GF-D8 (cell line): ENCODE results near the gene SMARCAL1.

Experiments
- DNase-seq: peaks from one replicate; lab custom pipeline; 2025; lab: John Stamatoyannopoulos, UW

Gene SMARCAL1

GRCh38 chr2:216392945-216393840 is 19.1 kb upstream of the SMARCAL1 start:
- no peak for DNase-seq

DNA sequence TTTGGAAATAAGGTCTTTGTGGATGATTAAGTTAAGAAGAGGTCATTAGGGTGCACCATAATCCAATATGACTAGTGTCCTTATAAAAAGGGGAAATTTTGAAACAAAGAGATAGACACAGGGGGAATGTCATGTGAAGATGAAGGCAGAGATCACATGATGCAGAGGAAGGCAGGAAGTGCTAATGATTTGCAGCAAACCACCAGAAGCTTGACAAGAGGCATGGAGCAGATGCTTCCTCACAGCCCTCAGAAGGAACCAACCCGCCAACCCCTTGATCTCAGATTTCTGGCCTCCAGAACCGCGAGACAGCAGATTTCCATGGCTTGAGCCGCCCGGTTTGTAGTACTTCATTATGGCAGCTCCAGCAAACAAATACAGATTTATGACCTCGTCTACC is 17.4 kb upstream of the SMARCAL1 start:
- no peak for DNase-seq

DNA sequence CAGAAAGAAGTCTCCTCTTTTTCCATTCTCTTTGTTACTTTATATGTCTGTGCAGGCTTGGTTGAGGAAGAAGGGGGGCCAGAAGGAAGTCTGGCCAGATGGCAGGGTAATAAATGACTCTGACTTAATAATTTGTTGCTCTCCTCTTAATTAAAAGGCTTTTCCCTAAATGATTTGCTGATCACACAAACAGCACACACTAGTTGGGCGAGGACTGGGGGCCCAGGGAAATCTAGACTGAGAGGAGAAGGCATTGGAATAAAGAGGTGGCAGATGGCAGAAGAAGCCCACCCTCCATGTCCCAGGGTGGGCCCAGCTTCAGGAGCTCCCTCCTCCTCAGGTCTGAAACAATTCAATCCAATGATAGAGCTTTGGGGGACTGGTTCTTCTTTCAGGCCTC is 12.7 kb upstream of the SMARCAL1 start:
- DNase-seq, result no peak

GRCh38 chr2:216402751-216403150 is 9.5 kb upstream of the SMARCAL1 start:
- no peak for DNase-seq

DNA sequence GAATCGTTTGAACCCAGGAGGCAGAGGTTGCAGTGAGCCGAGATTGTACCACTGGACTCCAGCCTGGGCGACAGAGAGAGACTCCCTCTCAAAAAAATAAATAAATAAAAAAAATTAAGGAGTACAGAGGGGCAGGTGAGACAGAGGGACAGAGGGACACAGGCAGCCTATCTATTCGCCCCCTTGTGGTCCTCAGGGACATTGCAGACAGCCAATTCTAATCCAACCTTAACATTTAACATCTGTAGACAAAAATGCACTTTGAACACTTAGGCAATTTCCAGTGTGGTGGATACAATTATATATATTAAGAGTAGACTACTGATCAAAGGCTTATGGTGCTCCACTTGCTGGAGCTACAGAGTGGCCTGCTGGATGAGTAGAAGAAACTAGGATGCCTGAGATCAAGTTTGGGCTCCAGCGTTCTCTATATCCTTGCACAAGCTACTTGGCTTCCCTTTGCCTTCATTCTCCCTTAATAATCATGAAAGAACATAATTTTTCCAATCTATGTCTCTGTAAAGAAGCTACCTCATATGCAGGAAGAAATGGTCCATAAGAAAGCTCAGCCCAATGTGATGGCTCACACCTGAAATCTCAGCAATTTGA is 8.2 kb upstream of the SMARCAL1 start:
- no peak for DNase-seq

- DNase-seq, result no peak
Observed at GRCh38 chr2:216405588-216405987, 6.7 kb upstream of the SMARCAL1 start.

- no peak for DNase-seq
Observed at GRCh38 chr2:216406826-216407225, 5.5 kb upstream of the SMARCAL1 start.

DNA sequence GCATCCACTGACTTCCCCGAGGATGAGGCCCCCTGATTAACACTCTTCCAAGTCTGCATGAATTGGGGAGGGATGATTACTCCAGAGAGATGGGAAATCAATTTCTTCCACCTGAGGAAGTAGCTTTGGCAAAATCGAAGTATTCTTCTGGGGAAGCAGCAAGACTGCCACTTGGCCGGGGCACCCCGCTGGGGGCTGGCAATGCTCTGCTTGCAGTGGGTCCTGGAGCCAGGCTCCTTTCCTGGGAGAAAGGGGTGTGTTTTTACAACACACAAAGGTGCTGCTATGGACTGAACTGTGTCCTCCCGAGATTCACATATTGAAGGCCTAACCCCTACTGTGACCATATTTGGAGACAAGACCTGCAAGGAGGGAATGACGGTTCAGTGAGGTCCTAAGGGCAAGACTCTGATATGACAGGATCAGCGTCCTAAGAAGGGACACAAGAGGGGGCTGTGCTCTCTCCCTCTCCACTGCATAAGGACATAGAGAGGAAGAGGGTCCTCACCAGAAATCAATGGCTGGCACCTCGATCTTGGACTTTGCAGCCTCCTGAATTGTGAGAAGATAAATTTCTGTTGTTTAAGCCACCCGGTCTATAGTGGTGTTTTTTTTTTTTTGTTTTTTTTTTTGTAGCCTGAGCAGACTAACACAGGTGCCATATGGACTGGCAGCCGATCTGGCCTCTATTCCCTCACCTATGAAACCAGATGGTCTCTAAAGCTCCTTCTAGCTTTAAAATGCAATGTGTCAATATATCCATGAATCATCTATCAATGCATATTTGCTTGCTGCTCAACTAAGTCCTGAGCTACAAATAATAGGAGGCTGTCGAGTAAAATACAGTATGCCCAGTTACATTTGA is 3.6 kb upstream of the SMARCAL1 start:
- DNase-seq, result no peak

GRCh38 chr2:216410550-216410949 is 1.7 kb upstream of the SMARCAL1 start:
- DNase-seq, result no peak

DNA sequence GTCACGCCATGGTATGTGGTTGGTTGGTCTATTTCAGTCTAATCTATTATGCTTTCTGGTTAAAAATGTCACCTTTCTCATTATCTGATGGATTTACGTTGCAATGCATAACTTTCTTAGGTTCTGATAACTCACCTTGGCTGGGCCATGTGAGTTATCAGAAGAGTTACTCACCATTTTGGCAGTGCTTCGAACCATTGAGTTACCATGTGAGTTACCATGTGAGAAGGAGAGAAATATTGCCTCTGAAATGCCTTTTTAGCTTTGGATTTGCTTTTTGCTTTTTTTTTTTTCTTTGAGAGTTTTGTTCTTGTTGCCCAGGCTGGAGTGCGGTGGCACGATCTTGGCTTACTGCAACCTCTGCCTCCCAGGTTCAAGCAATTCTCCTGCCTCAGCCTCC is 1.6 kb downstream of the SMARCAL1 start:
- DNase-seq, result no peak

- no peak for DNase-seq
Observed at GRCh38 chr2:216414772-216415319, 2.6 kb downstream of the SMARCAL1 start.

- DNase-seq, result no peak
Observed at GRCh38 chr2:216415541-216415940, 3.3 kb downstream of the SMARCAL1 start.

- no peak for DNase-seq
Observed at GRCh38 chr2:216416571-216417307, 4.5 kb downstream of the SMARCAL1 start.

- DNase-seq, result no peak
Observed at GRCh38 chr2:216418981-216419380, 6.7 kb downstream of the SMARCAL1 start.

- DNase-seq, result no peak
Observed at GRCh38 chr2:216420367-216421101, 8.2 kb downstream of the SMARCAL1 start.

- no peak for DNase-seq
Observed at GRCh38 chr2:216423071-216423470, 10.8 kb downstream of the SMARCAL1 start.

- DNase-seq, result no peak
Observed at GRCh38 chr2:216424274-216424673, 12.0 kb downstream of the SMARCAL1 start.

DNA sequence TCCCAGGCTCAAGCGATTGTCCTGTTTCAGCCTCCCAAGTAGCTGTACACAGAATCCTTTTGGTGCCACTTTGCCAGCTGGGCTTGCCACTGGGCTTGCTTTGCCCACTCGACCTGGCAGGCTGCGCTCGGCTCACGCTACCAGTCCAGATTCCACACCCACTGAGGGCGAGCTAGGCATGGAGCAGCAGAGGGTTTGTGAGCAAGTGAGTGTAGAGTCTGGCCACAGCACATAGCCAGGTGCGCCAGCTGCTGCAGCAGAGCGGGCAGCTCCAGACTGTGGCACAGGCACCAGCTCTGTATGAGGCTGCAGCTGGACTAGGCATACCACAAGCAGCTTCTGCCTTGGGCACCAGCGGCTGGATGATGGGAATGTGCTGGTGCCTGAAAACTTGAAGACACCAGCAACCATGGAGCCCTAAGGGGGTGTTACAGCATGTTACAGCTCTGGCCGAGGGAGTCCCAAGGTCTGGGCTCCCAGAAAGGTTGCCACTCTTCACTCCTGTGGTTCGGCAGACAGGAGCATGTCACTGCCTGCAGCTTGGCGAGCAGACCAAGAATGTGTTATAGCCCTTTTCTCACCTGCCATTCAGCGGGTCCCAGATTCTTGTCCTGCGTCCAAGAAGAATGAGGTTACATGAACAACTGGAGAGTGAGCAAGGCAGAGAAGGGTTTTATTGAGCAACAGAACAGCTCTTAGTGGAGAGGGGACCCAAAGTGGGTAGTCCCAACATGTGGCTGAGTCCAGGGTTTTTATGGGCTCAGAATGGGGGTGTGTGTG is 12.9 kb downstream of the SMARCAL1 start:
- DNase-seq, result no peak

DNA sequence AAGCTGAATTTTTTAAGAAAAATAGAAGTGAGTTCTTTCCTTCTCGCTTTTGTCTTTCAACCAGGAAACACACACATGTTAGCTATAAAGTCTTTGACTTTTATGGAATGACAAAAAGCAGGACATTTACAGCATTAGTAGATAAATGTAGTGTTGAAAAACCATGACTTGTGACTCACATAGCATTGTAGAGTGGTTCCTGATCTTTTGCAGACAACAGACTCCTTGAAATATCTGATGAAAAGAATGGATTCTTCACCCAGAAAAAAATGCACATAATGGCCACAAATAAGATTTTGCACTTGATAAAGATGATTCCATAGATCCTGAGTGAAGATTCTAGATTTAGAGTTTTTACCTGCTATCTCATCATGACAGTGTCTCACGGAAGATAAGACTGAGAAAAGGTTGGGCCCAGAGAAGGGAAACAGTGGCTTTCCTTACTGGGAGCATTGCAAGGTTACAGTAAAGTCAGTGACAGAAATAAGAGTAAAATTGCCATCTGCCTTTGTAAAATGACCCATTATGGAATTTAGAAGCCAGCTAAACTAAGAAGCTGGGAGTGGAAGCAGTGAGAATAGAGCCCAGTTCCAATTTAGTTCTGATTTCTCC is 14.0 kb downstream of the SMARCAL1 start:
- no peak for DNase-seq

DNA sequence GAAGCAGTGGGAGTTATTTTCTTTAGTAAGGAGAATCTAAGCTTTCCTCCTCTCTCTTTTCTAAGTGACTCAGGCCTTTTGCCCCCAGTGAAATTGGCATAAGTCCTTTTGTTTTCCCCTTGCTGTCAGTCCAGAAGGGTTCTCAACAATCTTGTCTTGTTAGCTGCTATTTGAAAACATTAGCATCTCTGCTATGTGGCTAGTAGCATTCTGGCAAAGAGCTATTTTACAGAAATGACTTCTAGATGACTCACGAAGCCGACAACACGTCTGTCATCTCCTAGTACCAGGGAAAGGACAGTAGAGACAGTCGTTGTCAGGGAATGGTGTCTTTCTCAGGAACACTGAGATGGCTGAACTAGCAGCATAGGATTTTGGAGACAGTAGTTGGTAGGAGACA is 14.7 kb downstream of the SMARCAL1 start:
- no peak for DNase-seq
